Caco-2 (cell line): Measurements from ENCODE around the gene PDIK1L. TPM values are rescaled to one million over a fixed set of nuclear protein-coding genes. Genes with fewer than 3 reads are reported as not detected.

ENCODE experiments used
- BruUV-seq: library from RNA; stranded (reverse); fragments of 400-500 nt; replicated peaks from 2 replicates; lab custom pipeline; 2021; lab: Mats Ljungman, UMichigan
- CTCF ChIA-PET: fragments of 300-600 bp; sonication (Branson Sonifier 250); formaldehyde crosslinking; loops from one replicate; lab custom pipeline; 2022; ENCODE audit warnings: antibody characterized with exemption; lab: Charles Lee
- POLR2A ChIA-PET: fragments of 300-600 bp; sonication (Branson Sonifier 250); formaldehyde crosslinking; loops from one replicate; lab custom pipeline; 2022; ENCODE audit warnings: antibody characterized with exemption; lab: Charles Lee
- DNase-seq, 2 experiments: peaks; one replicate each; pipeline versions ENCODE4 v3.0.0 to v3.0.0-alpha.2; 2020 to 2022
- H3K27me3 ChIP-seq: replicated peaks from 2 replicates; pipeline ENCODE4 v1.6.0; 2011; ENCODE audit warnings: low read length; ENCODE audit not compliant: control insufficient read depth, insufficient read depth
- H3K36me3 ChIP-seq: 2 replicates; pipeline ENCODE4 v1.5.1; 2011; ENCODE audit warnings: low read length; ENCODE audit not compliant: control insufficient read depth, insufficient read depth
- H3K4me1 ChIP-seq: fragments of 250-450 bp; sonication (Bioruptor Pico); 2 replicates; pipeline ENCODE4 v1.5.1; 2020; ENCODE audit warnings: mild to moderate bottlenecking
- H3K4me3 ChIP-seq: 2 replicates; pipeline ENCODE4 v1.5.1; 2011; ENCODE audit warnings: low read depth, mild to moderate bottlenecking, control low read depth, low read length
- H3K9me3 ChIP-seq: fragments of 250-450 bp; sonication (Bioruptor Pico); 2 replicates; pipeline ENCODE4 v1.5.1; 2020; ENCODE audit warnings: mild to moderate bottlenecking, moderate library complexity
- H3K27ac Mint-ChIP-seq: one replicate; pipeline ENCODE4 v1.8.0; 2022; ENCODE audit warnings: mixed read lengths; ENCODE audit not compliant: unreplicated experiment
- H3K27me3 Mint-ChIP-seq: one replicate; pipeline ENCODE4 v1.8.0; 2022; ENCODE audit warnings: mixed read lengths; ENCODE audit not compliant: insufficient read depth, unreplicated experiment
- H3K36me3 Mint-ChIP-seq: one replicate; pipeline ENCODE4 v1.8.0; 2022; ENCODE audit warnings: mild to moderate bottlenecking, mixed read lengths; ENCODE audit not compliant: insufficient read depth, unreplicated experiment
- H3K4me1 Mint-ChIP-seq: one replicate; pipeline ENCODE4 v1.8.0; 2022; ENCODE audit warnings: low read depth, mixed read lengths; ENCODE audit not compliant: unreplicated experiment
- H3K4me3 Mint-ChIP-seq: one replicate; pipeline ENCODE4 v1.8.0; 2022; ENCODE audit warnings: mild to moderate bottlenecking, moderate library complexity, mixed read lengths; ENCODE audit not compliant: unreplicated experiment
- H3K9me3 Mint-ChIP-seq: one replicate; pipeline ENCODE4 v1.8.0; 2022; ENCODE audit warnings: mixed read lengths; ENCODE audit not compliant: unreplicated experiment
- CTCF ChIP-seq, 2 experiments: fragments of 200-600 bp in 1 of 2; IDR thresholded peaks; 1 replicate in 1 of 2; 2 replicates in 1 of 2; pipeline versions ENCODE4 v1.5.1 to v1.8.0; 2011 to 2022; ENCODE audit warnings: antibody characterized with exemption in 1 of 2, control low read depth in 1 of 2, inconsistent platforms in 1 of 2, low read depth in 1 of 2, low read length in 1 of 2, mild to moderate bottlenecking in 1 of 2, moderate library complexity in 1 of 2; ENCODE audit not compliant: insufficient read depth in 1 of 2, severe bottlenecking in 1 of 2, unreplicated experiment in 1 of 2
- intact Hi-C: fragments of 100-400 bp; cut with micrococcal nuclease; formaldehyde crosslinking; loops from one replicate; pipeline ENCODE4 v1.10.0; 2022; ENCODE audit not compliant: unreplicated experiment
- total RNA-seq: library from RNA; stranded (reverse); gene quantifications from 2 replicates; pipeline ENCODE4 v1.2.3, GENCODE V29; 2022

The PDIK1L gene
- total RNA-seq, 1 experiment from 2014 or later = 5.5 TPM

- no peaks in the 10 kb centered on the region for H3K27me3 ChIP-seq
- no peaks in the 10 kb centered on the region for H3K9me3 ChIP-seq
- Mint-ChIP-seq H3K27ac (peak overlapping the region; percentile 3), H3K36me3 (peaks cover 5% of the 10 kb centered on the region), H3K9me3 (no peaks in the 10 kb centered on the region), H3K4me3 (peak overlapping the region; percentile 54), H3K4me1 (peaks cover 12% of the 10 kb centered on the region), H3K27me3 (no peaks in the 10 kb centered on the region)
- ChIA-PET POLR2A (no interaction called here), CTCF (interaction anchor here (0.8 kb wide), 1 partner anchor 22 kb away, joined by 7 read pairs; no protein-coding TSS in a partner anchor)
- H3K4me1 ChIP-seq = peaks cover 45% of the 10 kb centered on the region
- no peak for DNase-seq
- TF ChIP-seq CTCF (IDR thresholded peaks at IDR 0.05; ENCODE audit: insufficient read depth in 1 of 2, low read depth in 1 of 2, low read length in 1 of 2, severe bottlenecking in 1 of 2, unreplicated experiment in 1 of 2) = no peak
- no peaks in the 10 kb centered on the region for H3K36me3 ChIP-seq
- intact Hi-C loops = no loop called here
- TSS peak; percentile 82 for BruUV-seq
- H3K4me3 ChIP-seq = no peak overlapping the region
Measured at GRCh38 chr1:26079178-26079563, 32.5 kb upstream of the PDIK1L start.

- Histone ChIP-seq H3K9me3 (no peaks in the 10 kb centered on the region), H3K4me1 (peaks cover 46% of the 10 kb centered on the region), H3K4me3 (no peak overlapping the region), H3K36me3 (no peaks in the 10 kb centered on the region), H3K27me3 (no peaks in the 10 kb centered on the region)
- TF ChIP-seq CTCF (IDR thresholded peaks at IDR 0.05; ENCODE audit: insufficient read depth in 1 of 2, low read depth in 1 of 2, low read length in 1 of 2, severe bottlenecking in 1 of 2, unreplicated experiment in 1 of 2) = no peak
- Mint-ChIP-seq H3K36me3 (peaks cover 5% of the 10 kb centered on the region), H3K4me3 (no peak overlapping the region), H3K27me3 (no peaks in the 10 kb centered on the region), H3K4me1 (peaks cover 12% of the 10 kb centered on the region), H3K27ac (no peak overlapping the region), H3K9me3 (no peaks in the 10 kb centered on the region)
- no TSS peak for BruUV-seq
- POLR2A ChIA-PET = no interaction called here
- intact Hi-C loops = no loop called here
- CTCF ChIA-PET = interaction anchor here (0.8 kb wide), 1 partner anchor 21 kb away, joined by 7 read pairs; no protein-coding TSS in a partner anchor
- DNase-seq = peak in 1 of 2 experiments; percentile 46
Measured at GRCh38 chr1:26079960-26080814, 31.4 kb upstream of the PDIK1L start.

GRCh38 chr1:26081267-26082019, 30.2 kb upstream of the PDIK1L start:
- BruUV-seq = no TSS peak
- Mint-ChIP-seq H3K4me3 (no peak overlapping the region), H3K36me3 (peaks cover 5% of the 10 kb centered on the region), H3K9me3 (no peaks in the 10 kb centered on the region), H3K4me1 (peaks cover 12% of the 10 kb centered on the region), H3K27me3 (no peaks in the 10 kb centered on the region), H3K27ac (no peak overlapping the region)
- no peak for DNase-seq
- intact Hi-C loops = no loop called here
- Histone ChIP-seq H3K4me1 (peaks cover 40% of the 10 kb centered on the region), H3K27me3 (no peaks in the 10 kb centered on the region), H3K9me3 (no peaks in the 10 kb centered on the region), H3K36me3 (no peaks in the 10 kb centered on the region), H3K4me3 (no peak overlapping the region)
- POLR2A ChIA-PET = no interaction called here
- CTCF ChIA-PET = no interaction called here
- no peak for TF ChIP-seq CTCF (IDR thresholded peaks at IDR 0.05; ENCODE audit: insufficient read depth in 1 of 2, low read depth in 1 of 2, low read length in 1 of 2, severe bottlenecking in 1 of 2, unreplicated experiment in 1 of 2)
